ENCODE measurements around the gene LHFPL3. TPM values are rescaled to one million over a fixed set of nuclear protein-coding genes. Genes with fewer than 3 reads are reported as not detected.

The LHFPL3 gene
- total RNA-seq, 1 experiment from 2014 or later, result not detected

DNA sequence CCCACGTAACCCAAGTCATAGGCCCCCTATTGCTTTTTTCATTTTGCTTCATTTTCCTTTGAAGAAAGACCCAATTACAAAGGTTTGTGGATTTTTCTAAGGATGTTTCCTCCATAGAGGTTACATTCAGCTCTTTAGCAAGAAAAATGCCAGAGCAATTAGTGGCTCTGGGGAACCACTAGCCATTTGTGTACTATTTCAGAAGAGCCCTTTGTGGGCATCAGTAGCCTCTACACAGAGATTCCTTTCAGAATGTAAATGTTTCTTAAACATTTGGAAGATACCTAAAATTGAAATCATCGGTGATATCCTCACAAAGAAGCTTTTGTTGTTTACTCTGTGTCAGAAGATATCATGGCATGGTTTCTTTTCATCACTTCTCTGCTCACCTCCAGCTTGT lies 394.6 kb downstream of the LHFPL3 start:
- Histone ChIP-seq H4K8ac (replicated peaks; ENCODE audit: insufficient read length, low read depth, low read length) (no peak overlapping the region), H3K4me1 (ENCODE audit: insufficient read depth, low read length) (no peaks in the 10 kb centered on the region), H3K18ac (ENCODE audit: insufficient read length, low read depth, low read length) (no peak overlapping the region), H3K23me2 (ENCODE audit: insufficient read length, low read depth, low read length, poor library complexity, severe bottlenecking) (no peaks in the 10 kb centered on the region), H2BK120ac (ENCODE audit: low read depth, low read length, poor library complexity, severe bottlenecking) (no peak overlapping the region), H2BK5ac (ENCODE audit: insufficient read length, low read length) (no peak overlapping the region), H3K27ac (ENCODE audit: insufficient read length, low read depth, low read length) (no peak overlapping the region), H2BK15ac (ENCODE audit: low read depth, low read length) (no peak overlapping the region), H3K4me2 (ENCODE audit: insufficient read depth, insufficient read length, low read length) (no peak overlapping the region), H3T11ph (ENCODE audit: low read length) (no peak overlapping the region), H3K79me2 (ENCODE audit: insufficient read depth, low read length) (no peaks in the 10 kb centered on the region), H4K20me1 (ENCODE audit: control insufficient read depth, insufficient read depth, insufficient read length) (no peaks in the 10 kb centered on the region), H2AK5ac (ENCODE audit: insufficient read length, low read length) (no peak overlapping the region), H3K4ac (ENCODE audit: low read depth, low read length) (no peak overlapping the region), H2BK12ac (ENCODE audit: insufficient read length, low read depth, low read length) (no peak overlapping the region), H4K91ac (ENCODE audit: insufficient read length, low read depth, low read length) (no peak overlapping the region), H3K9ac (ENCODE audit: extremely low read depth, insufficient read length, low read length) (no peak overlapping the region), H3K56ac (ENCODE audit: insufficient read length, low read depth, low read length) (no peak overlapping the region), H3K27me3 (ENCODE audit: insufficient read depth, low read length) (no peaks in the 10 kb centered on the region), H4K5ac (ENCODE audit: insufficient read length, low read depth, low read length) (no peak overlapping the region), H3K23ac (ENCODE audit: insufficient read length, low read depth, low read length) (no peak overlapping the region), H3K14ac (ENCODE audit: insufficient read depth, low read length) (no peak overlapping the region), H3K9me3 (ENCODE audit: control insufficient read depth, low read depth, low read length) (no peaks in the 10 kb centered on the region), H2BK20ac (ENCODE audit: low read depth, low read length, poor library complexity, severe bottlenecking) (no peak overlapping the region), H2AFZ (ENCODE audit: low read length) (no peak overlapping the region), H3K79me1 (ENCODE audit: insufficient read depth, low read depth, low read length, poor library complexity, severe bottlenecking) (no peaks in the 10 kb centered on the region)
- no peak overlapping the region for H3K4me3 Mint-ChIP-seq
- H3K27me3 Mint-ChIP-seq (ENCODE audit: low read depth), result no peaks in the 10 kb centered on the region; the same call in 1 of the 2 replicates
- H3K27ac Mint-ChIP-seq, result no peak overlapping the region
- peaks cover 0 to 3% (median 0%) of the 10 kb centered on the region in 3 experiments; a peak in 1 of 7 replicates for H3K36me3 Mint-ChIP-seq (ENCODE audit: insufficient read depth in 1 of 3, low read depth in 3 of 3)
- H3K4me1 Mint-ChIP-seq, result no peaks in the 10 kb centered on the region
- TF ChIP-seq, protein P1, sequence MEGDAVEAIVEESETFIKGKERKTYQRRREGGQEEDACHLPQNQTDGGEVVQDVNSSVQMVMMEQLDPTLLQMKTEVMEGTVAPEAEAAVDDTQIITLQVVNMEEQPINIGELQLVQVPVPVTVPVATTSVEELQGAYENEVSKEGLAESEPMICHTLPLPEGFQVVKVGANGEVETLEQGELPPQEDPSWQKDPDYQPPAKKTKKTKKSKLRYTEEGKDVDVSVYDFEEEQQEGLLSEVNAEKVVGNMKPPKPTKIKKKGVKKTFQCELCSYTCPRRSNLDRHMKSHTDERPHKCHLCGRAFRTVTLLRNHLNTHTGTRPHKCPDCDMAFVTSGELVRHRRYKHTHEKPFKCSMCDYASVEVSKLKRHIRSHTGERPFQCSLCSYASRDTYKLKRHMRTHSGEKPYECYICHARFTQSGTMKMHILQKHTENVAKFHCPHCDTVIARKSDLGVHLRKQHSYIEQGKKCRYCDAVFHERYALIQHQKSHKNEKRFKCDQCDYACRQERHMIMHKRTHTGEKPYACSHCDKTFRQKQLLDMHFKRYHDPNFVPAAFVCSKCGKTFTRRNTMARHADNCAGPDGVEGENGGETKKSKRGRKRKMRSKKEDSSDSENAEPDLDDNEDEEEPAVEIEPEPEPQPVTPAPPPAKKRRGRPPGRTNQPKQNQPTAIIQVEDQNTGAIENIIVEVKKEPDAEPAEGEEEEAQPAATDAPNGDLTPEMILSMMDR (conservative IDR thresholded peaks at IDR 0.05), result no peak
- WGBS (ENCODE audit: extremely low coverage, insufficient read length, low lambda C conversion rate), result no CpG with 5 or more reads among the region's 2 CpGs
- no peaks in the 10 kb centered on the region for H3K9me3 Mint-ChIP-seq
- no peak for DNase-seq
